Skeletal muscle satellite cell (primary cell): ENCODE data around the gene PRCD.
A peak's percentile ranks its signal among the peaks of the same experiment; 100 is the strongest.
"Not testable (repeated sequence)": the region's sequence is repeated elsewhere in the genome, so short reads cannot be mapped to it uniquely, and the experiment has no call there.

Experiments used
- H3K27me3 ChIP-seq: 2 replicates; pipeline ENCODE4 v1.7.0; 2013; ENCODE audit warnings: low read length; ENCODE audit not compliant: control insufficient read depth, insufficient read depth
- H3K36me3 ChIP-seq: 2 replicates; pipeline ENCODE4 v1.7.0; 2013; ENCODE audit warnings: mild to moderate bottlenecking, control low read depth, low read length; ENCODE audit not compliant: insufficient read depth
- H3K4me1 ChIP-seq: 2 replicates; pipeline ENCODE4 v1.7.0; 2013; ENCODE audit warnings: low read length; ENCODE audit not compliant: control insufficient read depth, insufficient read depth
- H3K4me2 ChIP-seq: 2 replicates; pipeline ENCODE4 v1.7.0; 2013; ENCODE audit warnings: mild to moderate bottlenecking, low read length
- H3K4me3 ChIP-seq: 2 replicates; pipeline ENCODE4 v1.7.0; 2013; ENCODE audit warnings: low read length
- H3K9ac ChIP-seq: 2 replicates; pipeline ENCODE4 v1.7.0; 2013; ENCODE audit warnings: mild to moderate bottlenecking, low read depth, low read length, moderate library complexity
- H3K9me3 ChIP-seq: replicated peaks from 2 replicates; pipeline ENCODE4 v1.7.0; 2013; ENCODE audit warnings: mild to moderate bottlenecking, control low read depth, low read length

The PRCD gene

DNA sequence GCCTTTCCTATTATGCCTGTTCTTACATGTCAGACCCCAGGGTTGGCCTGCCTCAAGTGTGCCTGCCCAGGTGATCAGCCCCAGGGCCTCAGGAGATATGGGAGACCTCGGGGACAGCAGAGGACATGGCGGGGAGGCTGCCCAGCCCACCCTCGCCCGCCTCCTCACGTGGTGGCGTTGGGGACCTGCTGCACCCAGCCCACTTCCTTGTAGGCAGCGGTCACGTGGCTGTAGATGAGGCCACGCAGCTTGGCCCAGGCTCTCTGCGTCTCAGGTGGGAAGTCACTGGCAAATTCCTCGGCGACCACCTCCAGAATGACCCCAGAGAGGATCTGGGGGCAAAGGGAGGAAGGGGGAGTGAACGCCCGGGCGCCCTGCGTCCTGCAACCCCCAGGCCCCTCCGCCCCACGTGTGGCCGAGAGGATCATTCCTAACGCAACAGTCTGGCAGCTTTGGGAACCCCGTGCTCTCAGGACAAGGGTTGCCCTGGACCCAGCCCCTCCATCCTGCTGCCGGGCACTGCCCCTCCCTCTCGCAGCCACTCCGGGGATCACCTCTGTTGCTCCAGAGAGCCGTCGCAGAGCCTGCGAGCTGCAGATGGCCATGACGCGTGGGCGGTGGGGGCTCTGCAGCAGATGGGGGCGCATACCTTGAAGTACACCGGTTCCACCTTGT, 8.9 kb upstream of the PRCD start:
- no peak overlapping the region for H3K4me3 ChIP-seq
- peak overlapping the region; percentile 78 for H3K9ac ChIP-seq
- H3K27me3 ChIP-seq, result no peaks in the 10 kb centered on the region
- peak overlapping the region; percentile 59 for H3K4me2 ChIP-seq
- no peaks in the 10 kb centered on the region for H3K9me3 ChIP-seq
- H3K4me1 ChIP-seq, result peaks cover 44% of the 10 kb centered on the region
- no peaks in the 10 kb centered on the region for H3K36me3 ChIP-seq

DNA sequence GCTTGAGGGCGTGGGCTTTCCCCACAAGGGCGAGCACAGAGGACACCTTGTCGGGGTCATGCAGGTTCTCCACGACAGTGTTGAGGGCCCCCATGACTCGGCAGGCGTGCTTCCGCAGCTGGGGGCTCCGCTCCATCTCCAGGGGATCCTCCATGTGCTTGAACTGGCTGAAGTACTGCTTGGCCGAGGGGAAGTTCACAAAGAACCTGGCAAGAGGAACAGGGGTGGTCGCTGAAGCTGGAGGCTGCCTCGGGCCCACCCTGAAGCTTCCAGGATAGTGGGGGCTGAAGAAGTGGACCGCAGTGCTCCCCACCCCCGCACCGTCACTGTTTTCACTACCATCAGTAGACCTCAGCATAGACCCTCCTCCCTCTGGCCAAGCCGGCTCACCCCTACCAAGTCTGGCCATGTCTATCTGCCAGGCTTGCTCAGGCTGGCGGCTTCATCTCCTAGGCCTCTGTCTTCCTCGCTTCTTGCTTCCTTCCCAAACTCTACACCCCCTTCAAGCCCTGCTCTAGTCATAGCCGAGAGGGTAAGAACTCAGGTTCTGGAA, 8.3 kb upstream of the PRCD start:
- Histone ChIP-seq H3K9ac (no peak overlapping the region), H3K36me3 (no peaks in the 10 kb centered on the region), H3K4me3 (no peak overlapping the region), H3K27me3 (peaks cover 2% of the 10 kb centered on the region), H3K9me3 (no peaks in the 10 kb centered on the region), H3K4me1 (peaks cover 44% of the 10 kb centered on the region), H3K4me2 (no peak overlapping the region)

DNA sequence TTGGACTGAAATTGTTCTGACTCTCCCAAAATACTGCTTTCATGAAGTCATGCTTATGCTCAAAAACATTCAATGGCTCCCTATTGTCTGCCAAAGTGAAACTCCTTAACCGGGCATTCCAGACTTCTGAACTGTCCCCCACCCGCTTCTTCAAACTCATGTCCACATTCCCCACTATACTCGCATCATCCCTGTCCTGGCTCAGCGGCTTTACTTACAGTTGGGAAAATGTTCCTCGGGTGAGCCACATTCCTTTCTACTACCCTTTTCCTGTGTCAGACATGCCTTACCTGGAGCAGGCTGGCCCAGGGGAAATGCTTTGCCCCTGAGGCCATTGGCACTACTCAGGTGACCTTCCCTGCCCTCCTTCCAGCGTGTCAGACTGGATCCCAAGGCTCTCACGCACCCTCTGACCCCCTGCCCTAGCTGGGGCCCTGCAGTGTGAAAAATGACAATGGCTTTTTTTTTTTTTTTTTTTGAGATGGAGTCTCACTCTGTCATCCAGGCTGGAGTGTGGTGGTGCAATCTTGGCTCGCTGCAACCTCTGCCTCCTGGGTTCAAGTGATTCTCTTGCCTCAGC, 7.7 kb upstream of the PRCD start:
- H3K27me3 ChIP-seq, result peaks cover 8% of the 10 kb centered on the region
- no peak overlapping the region for H3K4me3 ChIP-seq
- H3K36me3 ChIP-seq, result no peaks in the 10 kb centered on the region
- H3K4me1 ChIP-seq, result peaks cover 45% of the 10 kb centered on the region
- H3K9ac ChIP-seq, result no peak overlapping the region
- no peak overlapping the region for H3K4me2 ChIP-seq
- no peaks in the 10 kb centered on the region for H3K9me3 ChIP-seq

DNA sequence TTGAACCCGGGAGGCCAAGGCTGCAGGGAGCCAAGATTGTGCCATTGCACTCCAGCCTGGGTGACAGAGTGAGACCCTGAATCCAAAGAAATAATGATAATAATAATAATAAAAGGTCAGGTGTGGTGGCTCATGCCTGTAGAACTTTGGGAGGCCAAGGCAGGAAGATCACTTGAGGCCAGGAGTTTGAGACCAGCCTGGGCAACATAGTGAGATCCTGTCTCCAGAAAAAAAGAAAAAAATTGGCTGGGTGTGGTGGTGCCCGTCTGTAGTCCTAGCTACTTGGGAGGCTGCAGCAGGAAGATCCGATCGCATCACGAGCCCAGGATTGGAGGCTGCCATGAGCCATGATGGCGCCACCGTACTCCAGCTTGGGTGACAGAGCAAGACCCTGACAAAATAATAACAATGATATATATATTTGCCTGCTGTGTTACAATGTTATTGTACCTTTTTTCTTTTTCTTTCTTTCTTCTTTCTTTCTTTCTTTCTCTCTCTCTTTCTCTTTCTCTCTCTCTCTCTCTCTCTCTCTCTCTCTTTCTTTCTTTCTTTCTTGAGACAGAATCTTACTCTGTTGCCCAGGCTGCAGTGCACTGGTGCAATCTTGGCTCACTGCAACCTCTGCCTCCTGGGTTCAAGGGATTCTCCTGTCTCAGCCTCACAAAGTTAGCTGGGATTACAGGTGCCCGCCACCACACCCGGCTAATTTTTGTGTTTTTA, 6.0 kb upstream of the PRCD start:
- not testable (repeated sequence) for H3K9me3 ChIP-seq, H3K36me3 ChIP-seq, H3K4me2 ChIP-seq, H3K9ac ChIP-seq, H3K4me3 ChIP-seq
- Histone ChIP-seq H3K27me3 (peaks cover 18% of the 10 kb centered on the region), H3K4me1 (peaks cover 42% of the 10 kb centered on the region)

DNA sequence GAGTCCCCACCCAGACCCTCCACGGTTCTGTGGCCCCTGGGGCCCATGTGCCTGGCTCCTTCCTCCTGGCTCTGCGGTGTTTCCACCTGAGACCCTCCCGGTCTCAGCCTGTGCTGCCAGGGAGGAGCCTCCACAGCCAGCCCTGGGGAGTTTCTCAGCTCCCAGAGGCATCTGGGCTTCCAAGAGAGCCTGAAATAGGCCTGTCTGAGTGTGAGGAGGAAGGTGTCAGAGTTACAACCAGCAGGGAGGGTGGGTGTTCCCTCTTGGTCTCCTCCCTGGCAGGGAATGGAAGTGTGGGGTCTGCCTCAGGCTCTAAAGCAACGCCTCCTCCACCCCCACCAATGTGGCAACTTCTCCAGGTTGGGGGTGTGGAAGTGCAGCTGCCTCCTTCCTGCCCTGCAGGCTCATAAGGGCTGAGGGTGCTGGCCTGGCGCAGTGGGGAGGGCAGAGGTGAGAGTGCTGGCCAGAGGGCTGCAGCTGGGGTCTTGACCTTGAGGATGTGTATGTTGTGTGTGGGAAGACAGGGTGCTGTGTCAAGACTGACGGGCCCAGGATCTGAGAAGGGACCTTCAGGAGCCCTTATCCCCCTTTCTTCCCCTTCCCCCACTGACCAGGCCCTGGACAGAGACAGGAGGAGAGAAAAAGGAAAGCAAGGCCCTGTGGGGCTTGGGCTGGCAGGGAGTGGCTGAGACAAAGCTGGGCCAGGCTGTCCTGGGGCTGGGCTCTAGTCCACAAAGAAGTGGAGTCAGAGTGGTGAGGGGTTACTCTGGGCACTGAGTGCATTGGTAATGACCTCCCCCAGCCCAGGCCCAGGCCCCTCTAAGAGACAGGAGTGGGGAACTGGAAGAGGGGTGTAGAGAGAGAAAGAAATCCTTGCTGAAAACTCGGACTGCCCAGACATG, 4.8 kb upstream of the PRCD start:
- H3K4me3 ChIP-seq, result no peak overlapping the region
- peaks cover 29% of the 10 kb centered on the region for H3K4me1 ChIP-seq
- H3K9me3 ChIP-seq, result no peaks in the 10 kb centered on the region
- no peaks in the 10 kb centered on the region for H3K36me3 ChIP-seq
- no peak overlapping the region for H3K9ac ChIP-seq
- peaks cover 29% of the 10 kb centered on the region for H3K27me3 ChIP-seq
- H3K4me2 ChIP-seq, result no peak overlapping the region

DNA sequence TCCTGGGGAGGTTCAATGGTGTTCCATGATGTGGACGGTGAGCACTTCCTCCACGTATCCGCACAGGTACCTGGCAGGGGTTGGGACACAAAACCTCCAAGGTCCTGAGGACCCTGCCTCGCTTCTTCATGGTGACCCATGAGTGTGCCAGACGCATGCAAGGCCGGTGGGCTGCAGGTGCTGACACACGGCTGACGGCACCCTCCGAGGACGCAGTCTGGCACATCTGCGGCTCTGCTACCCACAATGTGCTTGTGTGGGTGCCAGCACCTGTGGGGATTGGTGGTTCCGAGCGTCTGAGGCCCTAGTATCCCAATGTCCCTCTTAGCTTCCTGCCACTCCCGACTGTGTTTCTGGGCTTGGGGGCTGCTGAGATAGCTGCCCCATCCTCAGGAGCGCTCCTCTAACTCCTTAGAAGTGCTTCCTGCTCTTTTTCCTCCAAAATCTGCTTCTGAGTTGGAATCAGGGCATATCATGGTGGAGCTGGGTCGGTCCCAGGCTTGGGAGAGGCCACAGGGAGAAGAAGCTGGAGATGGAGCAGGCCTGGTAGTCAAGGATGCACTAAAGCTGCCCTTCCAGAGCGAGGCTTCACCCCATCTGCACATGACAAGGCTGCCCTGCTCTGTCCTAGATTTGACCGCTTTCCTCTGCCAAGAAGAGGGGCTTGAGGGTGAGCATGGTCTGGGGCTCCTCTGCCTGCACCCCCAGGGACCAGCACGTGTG, 3.9 kb upstream of the PRCD start:
- Histone ChIP-seq H3K36me3 (no peaks in the 10 kb centered on the region), H3K4me2 (no peak overlapping the region), H3K4me1 (peaks cover 26% of the 10 kb centered on the region), H3K4me3 (no peak overlapping the region), H3K27me3 (peaks cover 29% of the 10 kb centered on the region), H3K9ac (no peak overlapping the region), H3K9me3 (no peaks in the 10 kb centered on the region)

DNA sequence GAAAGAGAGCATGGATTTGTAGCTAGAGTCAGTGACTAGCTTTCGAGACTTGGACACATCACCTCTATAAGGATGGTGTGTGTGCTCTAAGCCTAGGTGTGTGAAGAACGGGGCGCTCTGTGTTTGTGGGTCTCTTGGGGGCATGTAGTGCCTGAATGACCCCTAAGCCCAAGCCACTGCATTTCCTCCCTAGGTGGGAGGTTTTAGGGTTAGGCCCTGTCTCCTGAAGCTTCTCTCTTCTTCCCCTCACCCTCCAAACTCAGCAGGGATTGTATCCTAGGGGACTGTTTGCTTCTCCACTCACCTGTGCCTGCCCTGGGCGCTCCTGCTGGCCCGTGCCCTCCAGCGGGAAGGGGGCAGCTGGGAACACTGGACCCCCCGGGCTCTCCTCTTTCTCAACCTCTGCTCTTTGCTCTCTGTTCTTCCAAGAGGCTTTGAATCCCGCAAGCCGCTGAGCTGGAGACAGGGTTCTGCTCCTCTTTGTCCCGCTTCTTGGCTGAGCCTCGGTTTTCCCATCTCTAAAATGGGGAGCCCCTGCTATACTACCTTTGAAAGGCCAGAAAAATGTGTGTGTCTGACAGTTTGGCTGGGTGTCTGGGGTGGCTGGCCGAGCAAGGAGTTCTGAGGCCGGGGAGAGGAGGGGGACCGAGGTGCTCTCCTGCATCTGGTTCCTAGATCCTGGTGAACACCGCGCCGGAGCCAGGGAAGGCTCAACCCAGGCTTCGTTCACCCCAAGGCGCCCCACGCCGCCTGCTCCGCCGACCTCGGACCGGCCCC, 3.1 kb upstream of the PRCD start:
- Histone ChIP-seq H3K27me3 (peaks cover 29% of the 10 kb centered on the region), H3K4me3 (peak overlapping the region; percentile 53), H3K36me3 (no peaks in the 10 kb centered on the region), H3K4me1 (peaks cover 24% of the 10 kb centered on the region), H3K9me3 (no peaks in the 10 kb centered on the region), H3K4me2 (peak overlapping the region; percentile 75), H3K9ac (peak overlapping the region; percentile 16)

DNA sequence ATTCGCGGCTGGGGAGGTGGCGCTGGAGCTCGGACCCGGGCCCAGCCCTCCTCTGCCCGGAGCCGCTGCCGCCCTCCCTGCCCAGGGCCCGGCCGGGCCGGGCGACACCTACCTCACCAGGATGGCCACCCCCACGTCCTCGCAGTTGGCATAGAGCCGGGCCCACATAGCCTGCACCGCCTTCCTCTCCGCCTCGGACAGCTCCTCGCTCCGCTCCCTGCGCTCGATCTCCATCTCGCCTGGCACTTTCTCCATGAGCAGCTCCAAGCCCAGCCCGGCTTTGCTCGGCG, 2.6 kb upstream of the PRCD start:
- Histone ChIP-seq H3K4me3 (peak overlapping the region; percentile 53), H3K4me1 (peaks cover 24% of the 10 kb centered on the region), H3K9ac (peak overlapping the region; percentile 16), H3K27me3 (peaks cover 30% of the 10 kb centered on the region), H3K9me3 (no peaks in the 10 kb centered on the region), H3K36me3 (no peaks in the 10 kb centered on the region), H3K4me2 (peak overlapping the region; percentile 75)

DNA sequence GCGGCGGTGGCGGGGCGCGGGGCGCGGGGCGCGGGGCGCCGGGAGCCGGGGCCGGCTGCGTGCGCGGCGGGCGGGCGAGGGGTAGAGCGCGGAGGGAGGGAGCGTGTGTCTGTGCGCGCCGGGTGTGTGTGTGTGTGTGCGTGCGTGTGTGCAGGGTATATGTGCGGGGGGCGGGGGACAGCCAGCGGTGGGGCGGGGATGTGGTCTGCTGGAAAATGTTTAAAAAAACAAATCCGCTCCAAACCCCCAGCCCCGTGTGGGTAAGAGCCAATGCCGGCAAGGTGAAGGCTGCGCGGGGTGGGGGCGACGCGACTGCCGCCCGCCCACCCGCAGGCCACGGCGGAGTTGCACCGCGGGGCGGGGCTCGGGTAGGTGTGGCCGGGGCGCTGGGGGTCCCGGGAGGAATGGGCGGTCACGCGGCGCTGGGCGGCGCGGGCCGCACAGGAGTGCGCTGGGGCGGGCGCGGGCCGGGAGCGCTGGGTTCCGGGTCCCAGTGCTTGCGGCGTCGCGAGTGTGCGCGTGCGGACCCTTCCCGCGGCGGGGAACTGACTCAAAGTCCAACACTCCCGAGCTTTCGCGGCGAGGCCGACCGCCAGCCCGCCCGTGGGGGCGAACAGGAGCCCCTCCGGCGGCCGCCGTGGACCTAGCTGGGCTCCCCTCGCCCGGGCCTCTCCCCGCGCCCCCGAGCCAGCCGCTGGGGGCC, 2.1 kb upstream of the PRCD start, which contains the start of gene CYGB:
CYGB (minus strand) TSS at position 132 of the 703 bp plus-strand sequence. CDS start 167 bp downstream, outside the sequence.
- peaks cover 24% of the 10 kb centered on the region for H3K4me1 ChIP-seq
- H3K4me3 ChIP-seq, result peak within 1 kb of the TSS; percentile 56
- no peaks in the 10 kb centered on the region for H3K9me3 ChIP-seq
- H3K4me2 ChIP-seq, result peak within 1 kb of the TSS; percentile 76
- H3K36me3 ChIP-seq, result no peaks in the 10 kb centered on the region
- H3K27me3 ChIP-seq, result peaks cover 35% of the 10 kb centered on the region
- H3K9ac ChIP-seq, result peak within 1 kb of the TSS; percentile 35
